Activated CD4-positive, alpha-beta T cell treated with anti-CD3 and anti-CD28 coated beads for 24 hours (primary cell): ENCODE results near the gene CAPN5.

ENCODE experiments used
- DNase-seq, 2 donors: peaks; one replicate each; pipeline ENCODE4 v3.0.0-alpha.2; 2020; ENCODE audit warnings: low read depth in 2 of 2

CAPN5 gene

GRCh38 chr11:77082838-77083565 is 16.2 kb downstream of the CAPN5 start:
- peak in 1 of 2 donors; percentile 17 for DNase-seq

- DNase-seq: no peak
Observed at GRCh38 chr11:77083566-77084245, 16.9 kb downstream of the CAPN5 start.

GRCh38 chr11:77084581-77085191 is 17.9 kb downstream of the CAPN5 start:
- no peak for DNase-seq

GRCh38 chr11:77085652-77086051 is 18.9 kb downstream of the CAPN5 start:
- DNase-seq: no peak

- DNase-seq: no peak
Observed at GRCh38 chr11:77086521-77087472, 20.0 kb downstream of the CAPN5 start.

- DNase-seq: no peak
Observed at GRCh38 chr11:77087723-77088225, 21.0 kb downstream of the CAPN5 start.

GRCh38 chr11:77088236-77089003 is 21.6 kb downstream of the CAPN5 start:
- DNase-seq: no peak

- DNase-seq: no peak
Observed at GRCh38 chr11:77089004-77089545, 22.3 kb downstream of the CAPN5 start.

- DNase-seq: no peak
Observed at GRCh38 chr11:77090046-77090372, 23.2 kb downstream of the CAPN5 start.

GRCh38 chr11:77090373-77091111 is 23.8 kb downstream of the CAPN5 start:
- no peak for DNase-seq

GRCh38 chr11:77091146-77091940 is 24.6 kb downstream of the CAPN5 start:
- DNase-seq: peak; percentile 64 to 74

- no peak for DNase-seq
Observed at GRCh38 chr11:77092382-77092781, 25.6 kb downstream of the CAPN5 start.

GRCh38 chr11:77093056-77093891 is 26.5 kb downstream of the CAPN5 start:
- no peak for DNase-seq

- no peak for DNase-seq
Observed at GRCh38 chr11:77093987-77094840, 27.4 kb downstream of the CAPN5 start.

- no peak for DNase-seq
Observed at GRCh38 chr11:77094841-77095365, 28.1 kb downstream of the CAPN5 start.

GRCh38 chr11:77095551-77096490 is 29.1 kb downstream of the CAPN5 start:
- DNase-seq: no peak
